Uterus (tissue), 4 donors: Measurements from ENCODE around the gene MRAP. TPM values are rescaled to one million over a fixed set of nuclear protein-coding genes. Genes with fewer than 3 reads are reported as not detected.

Experiments
- DNase-seq, 2 donors: peaks; one replicate each; pipeline ENCODE4 v3.0.0-alpha.2; 2019 to 2020
- H3K27ac ChIP-seq, 2 donors: fragments of 200-600 bp; sonication (generic); 1 replicate in 1 of 2; 2 replicates in 1 of 2; pipeline ENCODE4 v1.5.1; 2016 to 2018
- H3K27me3 ChIP-seq, 2 donors: fragments of 200-600 bp; sonication (generic); one replicate each; pipeline ENCODE4 v1.5.1; 2018 to 2019; ENCODE audit warnings: control low read depth in 1 of 2
- H3K36me3 ChIP-seq, 2 donors: fragments of 200-600 bp; sonication (generic); one replicate each; pipeline ENCODE4 v1.5.1; 2019; ENCODE audit warnings: control low read depth in 1 of 2
- H3K4me1 ChIP-seq, 2 donors: fragments of 200-600 bp; sonication (generic); one replicate each; pipeline ENCODE4 v1.5.1; 2018 to 2019; ENCODE audit warnings: control low read depth in 1 of 2
- H3K4me3 ChIP-seq, 2 donors: fragments of 200-600 bp; sonication (generic); 1 replicate in 1 of 2; 2 replicates in 1 of 2; pipeline ENCODE4 v1.5.1; 2018 to 2019; ENCODE audit warnings: mild to moderate bottlenecking in 1 of 2
- H3K9me3 ChIP-seq, 2 donors: fragments of 200-600 bp; sonication (generic); one replicate each; pipeline ENCODE4 v1.5.1; 2019; ENCODE audit warnings: control low read depth in 1 of 2
- CTCF ChIP-seq, 4 experiments: fragments of 200-600 bp in 2 of 4; fragments of 450-650 bp in 2 of 4; sonication (generic) in 2 of 4; IDR thresholded peaks; one replicate each; pipeline ENCODE4 v1.5.1; 2016 to 2019; ENCODE audit warnings: antibody characterized with exemption in 4 of 4, mild to moderate bottlenecking in 2 of 4, moderate library complexity in 1 of 4
- POLR2A ChIP-seq, 2 donors: fragments of 450-650 bp; IDR thresholded peaks; one replicate each; pipeline ENCODE4 v1.6.1; 2016; ENCODE audit warnings: antibody characterized with exemption in 2 of 2, mild to moderate bottlenecking in 1 of 2, moderate library complexity in 1 of 2
- intact Hi-C: fragments of 100-400 bp; cut with DNase I; formaldehyde crosslinking; loops from one replicate; pipeline ENCODE4 v1.15.1; 2023; ENCODE audit warnings: low total_unique reads
- total RNA-seq, 4 donors: library from RNA; depleted of rRNA in 3 of 4; stranded (reverse); fragments of >200 nt in 3 of 4; gene quantifications; one replicate each; pipeline versions ENCODE4 v1.1.0 to v1.2.4, GENCODE V29; 2014 to 2023
- donor health status: DM: yes; HTN: yes; CAD: no.

The MRAP gene
- total RNA-seq, 4 donors from 2014 or later = not detected

- intact Hi-C loops = no loop called here
- Histone ChIP-seq H3K4me3 (no peak overlapping the region), H3K27ac (no peak overlapping the region), H3K9me3 (no peaks in the 10 kb centered on the region), H3K36me3 (no peaks in the 10 kb centered on the region), H3K27me3 (no peaks in the 10 kb centered on the region), H3K4me1 (no peaks in the 10 kb centered on the region)
- no peak for DNase-seq
- no peak for TF ChIP-seq POLR2A (IDR thresholded peaks at IDR 0.05)
- no peak for TF ChIP-seq CTCF (IDR thresholded peaks at IDR 0.05)
Measured at GRCh38 chr21:32321480-32321879, 22.8 kb downstream of the MRAP start.

GRCh38 chr21:32322103-32322502, 23.4 kb downstream of the MRAP start:
- H3K9me3 ChIP-seq = no peaks in the 10 kb centered on the region
- TF ChIP-seq POLR2A (IDR thresholded peaks at IDR 0.05) (no peak), CTCF (IDR thresholded peaks at IDR 0.05) (no peak)
- no peaks in the 10 kb centered on the region for H3K27me3 ChIP-seq
- H3K36me3 ChIP-seq = no peaks in the 10 kb centered on the region
- H3K4me1 ChIP-seq = no peaks in the 10 kb centered on the region
- no peak for DNase-seq
- H3K27ac ChIP-seq = no peak overlapping the region
- no peak overlapping the region for H3K4me3 ChIP-seq
- intact Hi-C loops = no loop called here

DNA sequence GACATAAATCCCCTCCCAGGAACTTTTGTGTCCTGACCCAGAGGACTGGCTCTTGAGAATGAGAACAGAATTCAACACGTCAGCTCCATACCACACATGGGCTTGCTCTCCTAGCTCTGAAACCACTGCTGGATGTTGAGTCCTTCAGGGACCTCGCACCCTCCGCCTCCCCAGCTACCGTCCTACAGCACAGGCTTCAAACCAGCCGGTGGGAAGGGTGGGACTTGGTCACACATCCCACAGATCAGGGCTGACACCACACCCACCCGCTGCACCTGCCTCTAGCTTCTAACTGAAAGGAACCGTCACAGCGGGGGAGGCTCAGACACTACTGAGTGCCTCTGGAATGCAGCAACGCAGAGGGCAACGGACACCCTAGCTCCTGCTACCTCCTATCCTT, 24.0 kb downstream of the MRAP start:
- intact Hi-C loops = no loop called here
- no peaks in the 10 kb centered on the region for H3K36me3 ChIP-seq
- H3K9me3 ChIP-seq = no peaks in the 10 kb centered on the region
- DNase-seq = no peak
- no peak overlapping the region for H3K27ac ChIP-seq
- TF ChIP-seq CTCF (IDR thresholded peaks at IDR 0.05) (no peak), POLR2A (IDR thresholded peaks at IDR 0.05) (no peak)
- no peaks in the 10 kb centered on the region for H3K27me3 ChIP-seq
- H3K4me1 ChIP-seq = peaks cover 0 to 3% of the 10 kb centered on the region in 2 donors
- no peak overlapping the region for H3K4me3 ChIP-seq

DNA sequence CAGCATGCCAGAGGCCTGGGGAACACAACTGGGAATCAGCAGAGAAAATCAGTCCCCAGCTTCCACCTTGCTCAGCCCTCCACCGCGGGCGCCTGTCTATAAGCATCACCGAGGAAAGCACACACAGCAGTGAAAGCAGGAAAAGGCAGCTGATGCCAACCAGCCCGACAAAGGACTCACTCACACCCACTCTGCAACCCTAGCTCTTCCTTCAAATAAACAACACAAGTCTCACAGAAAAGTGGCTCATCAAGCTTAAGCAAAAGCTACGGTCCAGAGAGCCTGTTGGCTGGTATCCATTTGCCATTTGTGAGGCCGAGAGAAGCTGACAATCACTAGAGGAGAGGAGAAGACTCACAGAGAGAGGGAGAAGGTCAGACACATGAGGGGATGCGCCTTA, 27.1 kb downstream of the MRAP start:
- DNase-seq = no peak
- no peak overlapping the region for H3K4me3 ChIP-seq
- no peak for TF ChIP-seq CTCF (IDR thresholded peaks at IDR 0.05)
- TF ChIP-seq POLR2A (IDR thresholded peaks at IDR 0.05) = no peak
- intact Hi-C loops = no loop called here
- no peaks in the 10 kb centered on the region for H3K36me3 ChIP-seq
- H3K27ac ChIP-seq = peak overlapping the region in 1 of 2 donors; percentile 30
- peaks cover 9% of the 10 kb centered on the region in 2 donors for H3K4me1 ChIP-seq
- H3K27me3 ChIP-seq = no peaks in the 10 kb centered on the region
- no peaks in the 10 kb centered on the region for H3K9me3 ChIP-seq

DNA sequence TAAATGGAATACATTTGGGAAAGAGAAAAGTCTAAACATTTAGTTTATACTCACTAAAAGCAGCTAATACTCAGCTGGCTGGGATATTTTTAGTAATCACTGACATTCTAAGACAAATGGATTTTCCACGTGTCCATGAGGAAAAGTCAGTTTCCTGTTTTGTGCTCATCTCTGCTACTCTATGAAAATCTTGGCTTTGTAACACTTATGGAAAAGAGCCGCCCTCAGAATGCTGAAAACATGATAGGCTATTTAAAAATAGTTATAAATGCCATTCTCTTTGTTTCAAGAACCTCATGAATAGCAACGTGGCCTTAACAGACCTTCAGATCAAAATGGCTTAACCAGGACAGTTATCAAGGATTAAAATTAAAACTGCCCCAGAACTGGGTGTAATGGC, 29.9 kb downstream of the MRAP start:
- H3K36me3 ChIP-seq = no peaks in the 10 kb centered on the region
- H3K9me3 ChIP-seq = no peaks in the 10 kb centered on the region
- no peak for TF ChIP-seq CTCF (IDR thresholded peaks at IDR 0.05)
- TF ChIP-seq POLR2A (IDR thresholded peaks at IDR 0.05) = no peak
- peak overlapping the region; percentile 79 to 92 for H3K27ac ChIP-seq
- DNase-seq = no peak
- intact Hi-C loops = no loop called here
- H3K27me3 ChIP-seq = no peaks in the 10 kb centered on the region
- H3K4me3 ChIP-seq = no peak overlapping the region
- H3K4me1 ChIP-seq = peaks cover 9% of the 10 kb centered on the region in 2 donors
